HuH-7 (cell line): ENCODE results near the gene BCL11B.
A peak's percentile ranks its signal among the peaks of the same experiment; 100 is the strongest.

Experiments used
- DNase-seq: peaks from one replicate; pipeline ENCODE4 v3.0.0; 2011; ENCODE audit warnings: low spot score

BCL11B gene

GRCh38 chr14:99134516-99135046 lies 137.4 kb downstream of the BCL11B start:
- no peak for DNase-seq

- no peak for DNase-seq
These were observed 138.1 kb downstream of the BCL11B start for GRCh38 chr14:99133636-99134515.

DNA sequence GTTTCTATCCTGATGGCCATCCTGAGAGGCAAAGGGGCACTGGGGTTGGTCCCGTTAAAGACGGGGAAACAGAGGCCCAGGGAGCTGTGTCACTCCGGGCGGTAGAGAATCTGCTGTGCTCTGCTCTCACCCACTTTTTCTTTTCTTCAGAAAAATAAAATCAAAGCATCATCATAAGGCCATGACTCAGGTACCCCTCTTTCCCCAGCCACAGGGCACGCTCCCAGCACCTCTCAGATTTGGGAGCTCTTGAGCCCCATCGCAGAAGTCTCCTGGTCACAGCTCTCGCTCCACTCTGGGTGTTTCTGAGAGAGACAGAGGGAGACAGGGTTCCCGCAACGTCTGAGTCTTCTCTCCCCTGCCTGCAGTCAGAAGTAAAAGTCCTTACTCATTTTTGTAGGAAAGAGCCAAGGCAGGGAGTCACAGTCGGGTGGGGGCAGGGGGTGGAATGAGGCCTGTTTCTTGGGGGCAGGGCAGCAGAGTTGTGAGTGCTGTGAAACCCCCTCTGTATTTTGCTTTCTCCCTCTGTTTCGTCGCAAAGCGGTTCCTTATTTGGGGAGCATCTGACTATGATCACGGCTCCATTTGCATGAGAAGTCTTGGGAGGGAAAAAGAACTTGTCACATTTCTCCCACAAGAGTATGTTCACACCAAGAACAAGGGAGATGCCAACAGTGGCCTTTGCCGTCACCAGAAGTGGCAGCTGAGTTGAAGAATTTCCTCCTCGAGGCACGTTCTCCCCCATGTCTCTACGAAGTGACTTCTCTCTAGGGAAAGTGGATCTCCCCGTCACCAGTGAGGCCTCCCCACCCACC lies 139.0 kb downstream of the BCL11B start:
- no peak for DNase-seq

DNA sequence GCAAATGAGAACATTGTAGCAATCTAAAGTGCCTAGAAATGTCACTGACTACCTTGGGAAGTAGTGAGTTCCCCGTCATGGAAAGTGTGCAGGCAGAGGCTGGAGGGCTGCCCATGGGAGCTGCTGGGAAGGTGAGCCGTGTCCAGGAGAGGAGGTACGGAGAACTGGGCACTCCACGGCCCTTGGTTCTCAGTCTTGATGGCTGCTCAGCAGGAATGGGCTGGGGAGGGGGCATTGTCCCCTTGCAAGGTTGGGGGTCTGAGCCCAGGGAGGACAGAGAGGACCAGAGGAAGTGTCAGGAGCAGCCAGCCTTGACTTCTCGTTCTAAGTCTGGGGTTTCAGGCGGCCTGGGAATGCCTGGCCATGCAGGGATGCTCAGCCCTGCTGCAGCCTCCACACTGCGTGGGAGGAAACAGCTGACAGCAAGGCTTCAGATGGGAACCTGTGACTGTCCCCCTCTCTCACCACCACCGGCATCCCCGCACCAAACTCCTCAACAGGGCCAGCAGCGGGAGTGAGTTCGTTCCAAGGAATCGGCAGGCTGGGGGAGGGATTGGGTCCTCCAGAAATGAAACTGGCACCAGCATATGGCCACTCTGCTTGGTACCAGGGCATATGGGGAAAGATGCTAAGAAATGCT lies 140.2 kb downstream of the BCL11B start:
- DNase-seq: no peak

DNA sequence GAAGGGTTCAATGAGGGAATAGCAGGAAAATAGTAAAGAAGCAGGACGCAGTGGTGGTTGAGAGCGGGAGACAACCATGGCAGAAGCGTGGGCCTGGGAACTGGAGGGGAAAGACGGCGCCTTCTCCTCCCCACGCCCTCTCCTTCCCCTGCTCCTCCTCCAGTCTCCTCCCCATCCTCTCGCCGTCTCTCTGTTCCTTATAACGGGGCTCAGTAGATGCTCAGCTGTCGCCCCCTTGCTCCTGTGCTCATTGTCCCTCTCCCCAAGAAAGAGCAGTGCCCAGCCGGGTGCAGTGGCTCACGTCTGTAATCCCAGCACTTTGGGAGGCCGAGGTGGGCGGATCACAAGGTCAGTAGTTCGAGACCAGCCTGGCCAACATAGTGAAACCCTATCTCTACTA lies 142.0 kb downstream of the BCL11B start:
- no peak for DNase-seq

DNA sequence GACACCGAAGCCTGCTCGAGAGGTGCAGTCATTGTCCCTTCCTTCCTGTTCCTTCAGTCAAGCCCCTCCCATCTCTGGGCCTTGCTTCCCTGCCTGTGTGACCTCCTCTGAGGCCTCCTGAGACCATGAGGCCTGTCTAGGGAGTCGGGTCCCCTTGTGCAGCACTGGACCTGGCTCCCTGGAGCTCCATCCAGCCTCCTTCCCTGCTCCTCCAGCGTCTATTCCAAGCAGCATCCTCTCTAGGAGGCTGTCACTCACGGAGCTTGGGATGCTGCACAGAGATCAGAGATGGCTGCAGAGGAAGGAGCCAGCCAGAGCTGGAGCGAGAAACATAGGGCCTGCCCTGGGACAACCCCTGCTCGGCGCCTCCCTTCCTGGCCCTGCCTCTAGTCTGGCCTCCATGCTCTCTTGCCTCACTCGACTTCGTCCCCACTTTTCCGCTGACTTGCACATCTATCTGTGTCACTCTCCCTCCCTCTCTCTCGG lies 142.7 kb downstream of the BCL11B start:
- DNase-seq: no peak

GRCh38 chr14:99128185-99128584 lies 143.8 kb downstream of the BCL11B start:
- no peak for DNase-seq

GRCh38 chr14:99127651-99128167 lies 144.3 kb downstream of the BCL11B start:
- no peak for DNase-seq

DNA sequence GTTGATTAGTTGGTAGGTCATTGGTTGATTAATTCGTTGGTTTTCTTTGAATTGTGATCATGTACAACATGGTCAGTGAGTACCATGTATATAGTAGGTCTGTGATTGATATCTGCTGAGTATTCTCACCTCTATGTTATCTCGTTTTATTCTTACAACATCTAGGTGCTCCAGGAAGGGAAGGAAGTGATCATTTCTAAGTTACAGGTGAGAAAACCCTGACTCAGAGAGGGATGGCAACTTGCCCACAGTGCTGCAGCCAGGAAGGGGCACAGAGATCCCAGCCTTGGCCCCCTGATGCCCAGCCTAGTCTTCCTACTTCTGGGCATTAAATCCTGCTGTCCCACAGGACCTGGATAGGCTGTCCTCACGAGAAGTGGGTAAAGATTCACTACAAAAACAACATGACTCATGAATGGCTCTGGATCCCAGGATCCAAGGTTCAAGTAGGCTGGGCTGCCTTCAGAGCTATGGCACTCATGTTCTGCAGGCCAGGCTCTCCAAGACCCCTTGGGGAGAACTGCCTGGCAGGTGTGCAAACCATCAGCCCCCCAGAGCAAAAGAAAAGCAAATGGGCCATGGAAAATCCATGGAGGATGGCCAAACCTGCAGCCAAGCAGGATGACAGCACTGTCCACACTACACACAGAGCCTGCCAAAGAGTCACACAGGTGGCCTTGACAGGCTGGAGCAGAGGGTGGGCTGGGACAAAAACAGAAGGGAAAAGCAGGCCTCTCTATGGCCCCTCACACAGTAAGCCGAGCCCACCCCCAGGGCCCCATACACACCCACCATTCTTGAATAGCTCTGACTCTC lies 146.2 kb downstream of the BCL11B start:
- DNase-seq: no peak

- no peak for DNase-seq
These were observed 146.9 kb downstream of the BCL11B start for GRCh38 chr14:99125113-99125512.

DNA sequence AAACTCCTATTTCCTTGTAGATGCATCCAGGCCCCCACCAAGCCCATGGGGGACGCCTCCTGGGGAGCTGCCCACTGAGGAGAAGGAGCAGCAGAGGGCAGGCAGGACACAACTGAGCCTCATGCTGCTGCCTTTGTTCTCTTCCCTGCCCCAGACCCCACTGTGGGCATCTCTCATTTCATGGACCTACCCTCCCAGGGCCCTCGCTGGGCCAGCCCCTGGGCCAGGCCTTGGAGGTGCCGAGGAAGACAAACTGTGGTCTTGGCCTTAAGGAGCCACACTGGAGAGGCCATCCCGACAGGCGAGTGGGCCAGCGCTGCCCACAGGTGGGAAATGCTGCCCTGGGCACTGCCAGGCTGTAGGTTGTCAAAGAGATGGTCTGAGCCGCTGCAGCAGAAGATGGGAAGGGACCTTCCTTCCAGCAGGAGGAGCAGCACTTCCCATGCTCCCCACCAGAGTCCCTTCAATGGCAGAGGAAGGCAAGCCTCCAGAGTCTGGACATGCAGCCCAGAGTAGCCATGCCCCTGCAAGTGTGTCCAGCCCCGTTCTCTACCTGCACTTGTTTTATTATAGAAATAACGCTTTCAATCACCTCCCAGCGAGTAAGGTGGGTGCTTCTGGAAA lies 147.4 kb downstream of the BCL11B start:
- DNase-seq: peak; percentile 12

GRCh38 chr14:99123208-99123870 lies 148.7 kb downstream of the BCL11B start:
- no peak for DNase-seq

DNA sequence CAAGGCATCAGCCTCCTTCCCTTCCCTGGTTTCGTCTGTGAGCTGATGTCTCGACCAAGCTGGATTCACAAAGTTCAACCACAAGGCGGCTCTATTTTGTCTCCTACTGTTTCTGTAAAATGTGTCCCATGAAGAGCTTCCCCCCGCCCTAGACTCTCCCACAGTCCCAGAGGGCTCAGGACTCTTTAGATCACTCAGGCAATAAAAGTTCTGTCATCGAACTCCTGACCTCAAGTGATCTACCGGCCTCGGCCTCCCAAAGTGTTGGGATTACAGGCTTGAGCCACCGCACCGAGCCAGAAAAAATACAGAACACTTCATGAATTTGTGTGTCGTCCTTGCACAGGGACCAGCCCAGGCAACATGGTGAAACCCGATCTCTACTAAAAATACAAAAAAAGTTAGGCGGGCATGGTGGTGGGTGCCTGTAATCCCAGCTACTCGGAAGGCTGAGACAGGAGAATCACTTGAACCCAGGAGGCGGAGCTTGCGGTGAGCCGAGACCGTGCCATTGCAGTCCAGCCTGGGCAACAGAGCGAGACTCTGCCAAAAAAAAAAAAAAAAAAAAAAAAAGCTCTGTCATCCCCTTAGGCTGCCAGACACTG lies 149.4 kb downstream of the BCL11B start:
- DNase-seq: no peak

DNA sequence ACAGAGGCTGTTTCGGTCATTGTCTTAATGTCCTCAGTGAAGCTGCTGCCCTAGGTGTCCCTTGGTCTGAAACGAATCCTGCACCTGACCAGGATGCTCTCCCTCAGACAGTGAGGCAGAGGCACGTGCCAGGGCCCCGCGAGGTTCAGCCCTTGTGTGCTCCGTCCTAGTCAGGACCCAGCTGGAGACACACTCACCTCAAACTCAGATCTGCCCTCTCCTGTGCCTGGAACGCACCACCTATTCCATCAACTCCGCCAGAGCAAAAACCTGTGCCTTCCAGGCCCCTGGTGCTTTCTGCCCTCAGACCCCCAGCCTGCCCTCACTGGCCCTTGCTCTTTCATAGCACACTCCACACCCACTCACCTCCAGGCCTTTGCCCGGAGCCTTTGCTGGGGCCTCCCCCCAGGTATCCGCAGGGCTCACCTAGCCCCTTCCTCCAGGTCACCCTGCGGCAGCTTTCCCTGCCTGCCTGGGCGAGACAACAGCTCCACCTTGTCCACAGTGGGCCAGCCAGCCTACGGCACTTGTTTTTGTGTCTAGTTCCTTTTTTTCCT lies 150.6 kb downstream of the BCL11B start:
- DNase-seq: no peak

DNA sequence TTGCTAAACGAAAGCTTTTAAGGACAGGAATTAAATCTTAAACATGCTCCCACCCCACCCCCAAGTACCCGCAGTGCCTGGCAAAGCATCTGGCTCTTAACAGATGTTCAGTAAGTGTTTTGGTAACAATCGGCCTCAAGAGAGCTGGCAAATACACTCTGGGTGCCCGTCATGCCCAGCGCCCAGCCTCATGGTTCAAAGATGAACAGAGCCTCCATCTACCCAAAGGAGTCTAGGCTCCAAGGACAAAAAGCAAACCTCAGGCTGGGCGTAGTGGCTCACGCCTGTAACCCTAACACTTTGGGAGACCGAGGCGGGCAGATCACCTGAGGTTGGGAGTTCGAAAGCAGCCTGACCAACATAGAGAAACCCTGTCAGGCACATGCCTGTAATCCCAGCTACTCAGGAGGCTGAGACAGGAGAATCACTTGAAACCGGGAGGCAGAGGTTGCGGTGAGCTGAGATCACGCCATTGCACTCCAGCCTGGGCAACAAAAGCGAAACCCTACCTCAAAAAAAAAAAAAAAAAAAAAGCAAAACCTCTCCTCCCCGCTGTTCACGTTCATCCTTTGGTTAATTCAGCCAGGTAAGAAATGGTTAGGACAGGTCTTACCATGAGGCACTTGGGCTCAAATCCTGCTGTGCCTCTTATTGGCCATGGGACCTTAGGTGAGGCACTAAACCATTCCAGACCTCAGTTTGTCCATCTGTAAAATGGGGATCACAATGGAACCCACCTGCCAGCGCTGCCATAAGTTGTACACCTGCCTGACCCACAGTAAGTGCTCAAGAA lies 151.3 kb downstream of the BCL11B start:
- DNase-seq: no peak

- no peak for DNase-seq
These were observed 152.2 kb downstream of the BCL11B start for GRCh38 chr14:99119554-99120525.
